ENCODE measurements around the gene YPEL3.

The YPEL3 gene

DNA sequence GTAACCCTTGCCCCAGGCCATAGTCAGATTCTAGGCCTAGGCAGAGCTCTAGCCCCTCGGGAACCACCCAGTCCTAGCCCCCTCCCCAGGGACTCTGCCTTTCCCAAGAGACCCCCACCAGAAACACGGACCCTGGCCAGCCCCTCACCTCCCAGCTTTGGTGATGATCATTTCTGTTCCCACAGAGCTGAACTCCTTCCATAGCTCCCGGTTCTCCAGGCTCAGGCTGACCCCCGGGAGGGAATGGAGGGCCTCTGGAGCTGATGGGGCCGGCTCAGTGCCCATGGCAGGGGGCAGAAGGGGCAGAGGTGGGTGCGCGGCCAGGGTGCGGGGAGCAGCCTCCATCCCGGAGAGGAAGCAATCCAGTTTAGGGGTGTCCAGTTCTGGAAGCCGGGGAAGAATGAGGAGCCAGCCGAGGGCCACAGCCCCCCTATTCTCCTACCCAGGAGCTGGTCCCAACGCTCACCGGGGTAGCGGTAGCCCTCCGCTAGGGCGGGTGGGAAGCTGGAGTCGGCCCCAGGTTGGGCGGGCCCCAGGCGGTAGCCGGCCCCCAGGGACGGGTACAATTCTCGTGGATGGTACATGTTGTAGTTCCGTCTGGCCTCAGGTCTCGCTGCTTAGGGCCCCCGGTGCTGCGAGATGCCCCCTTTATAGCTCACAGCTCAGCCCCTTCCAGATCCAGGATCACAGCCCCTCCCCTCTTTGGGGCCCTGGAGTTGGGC is 5.2 kb downstream of the YPEL3 start:
- DNase-seq (ENCODE audit: low spot score): no peak

- no peak for DNase-seq (ENCODE audit: low spot score)
Measured at GRCh38 chr16:30088832-30089624, 7.0 kb downstream of the YPEL3 start.

DNA sequence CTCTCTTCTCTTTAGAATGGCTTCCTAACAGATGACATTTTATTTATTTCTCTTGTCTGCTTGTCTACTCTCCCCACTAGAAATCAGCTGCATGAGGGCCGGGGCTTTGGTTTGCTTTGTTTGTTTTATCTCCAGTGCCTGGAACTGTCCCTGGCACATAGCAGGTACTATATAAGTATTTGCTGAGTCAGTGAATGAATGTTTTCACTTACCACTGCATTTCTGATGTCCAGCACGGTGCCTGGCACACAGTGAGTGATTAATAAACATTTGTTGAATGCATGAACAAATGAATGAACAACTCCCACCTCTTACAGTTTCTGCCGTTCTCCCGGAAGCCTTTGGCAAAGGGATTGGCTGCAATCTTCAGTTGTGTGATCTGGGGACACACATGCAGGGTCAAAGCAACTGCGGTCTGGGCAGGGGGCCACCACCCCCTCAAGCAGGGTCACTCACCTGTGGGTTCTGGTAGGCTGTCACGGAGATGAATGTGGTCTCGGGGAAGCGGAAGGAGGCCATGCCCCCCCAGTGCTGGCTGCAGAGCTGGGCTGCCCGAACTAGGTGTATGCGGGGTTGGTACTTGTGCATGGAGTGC is 7.7 kb downstream of the YPEL3 start:
- DNase-seq (ENCODE audit: low spot score): no peak

GRCh38 chr16:30087181-30087898 is 8.7 kb downstream of the YPEL3 start:
- no peak for DNase-seq (ENCODE audit: low spot score)

DNA sequence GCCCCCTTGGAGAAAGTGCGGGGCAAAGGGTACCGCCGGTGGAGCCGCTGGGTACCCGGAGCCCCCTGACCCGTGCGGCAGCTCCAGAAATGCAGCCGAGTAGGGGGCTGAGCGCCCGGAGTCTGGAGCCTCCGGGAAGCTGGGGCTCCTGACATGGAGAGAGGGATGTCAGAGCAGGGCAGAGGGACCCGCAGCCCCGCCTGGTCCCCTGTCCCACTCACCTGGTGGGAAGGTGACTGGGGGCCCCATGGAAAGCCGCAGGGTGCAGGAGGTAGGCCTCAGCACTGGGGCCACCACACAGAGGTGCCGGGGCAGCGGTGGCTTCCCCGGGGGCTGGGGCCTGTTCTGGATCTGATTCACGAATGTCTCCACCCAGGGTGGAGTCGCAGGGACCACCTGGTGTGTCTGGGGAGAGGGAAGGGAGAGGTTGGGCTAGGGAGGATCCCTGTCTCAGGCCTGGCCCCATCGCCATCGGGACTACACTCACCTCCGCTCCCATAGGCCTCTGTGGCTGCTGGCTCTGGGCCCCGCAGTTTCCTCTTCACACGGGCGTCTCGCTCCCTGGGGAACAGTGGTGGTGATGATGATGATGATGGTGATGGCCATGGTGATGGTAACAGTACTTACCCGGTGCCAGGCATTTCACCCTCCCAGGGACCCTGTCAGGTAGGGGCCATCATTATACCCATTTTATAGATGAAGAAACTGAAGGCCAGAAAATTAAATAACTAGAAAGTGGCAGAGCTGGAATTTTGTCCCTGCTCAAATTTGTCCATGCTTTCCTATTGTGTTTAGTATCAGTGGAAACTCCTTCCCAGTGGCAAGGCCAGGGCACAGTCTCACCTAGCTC is 9.5 kb downstream of the YPEL3 start:
- DNase-seq (ENCODE audit: low spot score): no peak

- DNase-seq (ENCODE audit: low spot score): no peak
Measured at GRCh38 chr16:30085820-30086219, 10.2 kb downstream of the YPEL3 start.

- no peak for DNase-seq (ENCODE audit: low spot score)
Measured at GRCh38 chr16:30085247-30085646, 10.8 kb downstream of the YPEL3 start.

GRCh38 chr16:30084816-30085159 is 11.2 kb downstream of the YPEL3 start:
- DNase-seq (ENCODE audit: low spot score): no peak

DNA sequence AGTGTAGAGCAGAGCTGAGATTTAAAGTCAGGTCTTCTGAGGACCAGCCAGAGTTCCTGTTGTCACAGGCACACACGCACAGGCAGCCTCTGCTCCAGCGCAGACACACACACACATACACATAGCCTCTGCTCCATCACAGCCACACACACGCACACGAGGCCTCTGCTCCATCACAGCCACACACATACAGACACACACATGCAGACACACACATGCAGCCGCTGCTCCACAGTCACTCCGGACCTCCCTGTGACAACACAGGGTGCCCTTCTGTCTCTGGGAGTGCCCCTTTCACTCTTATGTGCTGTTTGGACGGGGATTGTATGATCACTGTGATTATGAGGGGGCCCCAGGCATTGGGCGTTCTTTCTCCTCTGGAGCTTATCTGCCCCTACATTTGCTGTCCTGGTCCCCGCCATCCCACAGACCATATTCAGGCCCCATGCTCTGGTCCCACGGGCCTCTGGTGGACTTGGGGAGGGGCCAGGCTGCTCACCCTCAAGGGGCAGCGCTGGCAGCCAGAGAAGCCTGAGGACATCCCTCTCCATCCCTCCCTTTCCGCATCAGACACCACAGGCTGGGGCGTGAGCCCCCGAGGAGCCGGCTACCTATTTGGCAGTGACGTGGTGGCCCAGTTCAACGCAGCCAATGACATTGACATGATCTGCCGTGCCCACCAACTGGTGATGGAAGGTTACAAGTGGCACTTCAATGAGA is 11.8 kb downstream of the YPEL3 start:
- DNase-seq (ENCODE audit: low spot score): no peak

DNA sequence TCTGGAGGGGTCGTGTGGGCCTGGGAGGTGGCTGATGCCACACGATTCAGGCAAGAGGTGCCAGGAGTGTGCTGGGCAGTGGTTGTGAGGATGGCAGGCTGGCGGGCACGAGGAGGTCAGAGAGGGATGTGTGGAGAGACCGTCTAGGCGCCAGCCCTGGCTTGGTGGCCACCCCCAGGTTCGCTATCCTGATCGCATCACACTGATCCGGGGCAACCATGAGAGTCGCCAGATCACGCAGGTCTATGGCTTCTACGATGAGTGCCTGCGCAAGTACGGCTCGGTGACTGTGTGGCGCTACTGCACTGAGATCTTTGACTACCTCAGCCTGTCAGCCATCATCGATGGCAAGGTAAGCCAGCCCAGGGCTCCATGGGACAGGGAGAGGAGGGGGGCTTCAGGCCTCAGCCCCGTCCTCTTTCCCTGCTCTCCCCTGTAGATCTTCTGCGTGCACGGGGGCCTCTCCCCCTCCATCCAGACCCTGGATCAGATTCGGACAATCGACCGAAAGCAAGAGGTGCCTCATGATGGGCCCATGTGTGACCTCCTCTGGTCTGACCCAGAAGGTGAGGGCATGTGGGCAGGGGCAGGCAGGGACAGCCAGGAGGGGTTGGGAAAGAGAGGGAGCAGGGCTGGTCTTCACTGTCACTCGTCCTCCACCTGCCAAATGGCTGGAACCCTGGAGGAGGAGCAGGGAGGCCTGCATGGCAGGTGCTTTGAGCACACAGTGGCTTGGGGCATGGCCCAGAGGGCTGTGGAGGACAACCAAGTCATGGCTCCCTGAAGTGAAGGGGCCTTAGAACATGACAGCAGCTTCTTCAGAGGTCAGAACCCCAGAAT is 12.6 kb downstream of the YPEL3 start:
- DNase-seq (ENCODE audit: low spot score): no peak

DNA sequence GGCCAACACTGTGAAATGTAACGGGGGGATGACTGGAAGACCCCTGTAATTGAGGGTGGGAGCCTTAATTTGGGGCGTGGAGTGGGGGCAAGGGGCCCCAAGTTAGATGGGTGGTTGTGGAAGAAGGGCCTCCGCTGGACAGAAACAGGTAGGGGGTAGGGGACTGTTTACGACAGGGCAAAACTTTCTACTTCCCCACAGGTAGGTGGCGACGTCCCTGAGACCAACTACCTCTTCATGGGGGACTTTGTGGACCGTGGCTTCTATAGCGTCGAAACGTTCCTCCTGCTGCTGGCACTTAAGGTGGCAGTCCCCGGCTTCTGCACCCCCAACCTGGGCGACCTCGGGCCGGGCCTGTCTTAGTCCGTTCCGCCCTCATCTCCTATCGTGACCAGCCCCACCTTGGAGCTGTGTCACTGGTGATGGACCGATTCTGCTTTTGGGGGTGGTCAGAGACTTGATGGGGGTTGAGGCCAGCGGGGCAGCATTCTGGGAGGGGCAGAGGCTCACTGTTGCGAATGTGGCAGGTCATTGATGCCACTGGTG is 13.4 kb downstream of the YPEL3 start:
- no peak for DNase-seq (ENCODE audit: low spot score)

- no peak for DNase-seq (ENCODE audit: low spot score)
Measured at GRCh38 chr16:30079480-30079879, 16.5 kb downstream of the YPEL3 start.

GRCh38 chr16:30078744-30079143 is 17.3 kb downstream of the YPEL3 start:
- no peak for DNase-seq (ENCODE audit: low spot score)

GRCh38 chr16:30077656-30078055 is 18.4 kb downstream of the YPEL3 start:
- DNase-seq (ENCODE audit: low spot score): peak; percentile 62

GRCh38 chr16:30076276-30076791 is 19.7 kb downstream of the YPEL3 start:
- no peak for DNase-seq (ENCODE audit: low spot score)

DNA sequence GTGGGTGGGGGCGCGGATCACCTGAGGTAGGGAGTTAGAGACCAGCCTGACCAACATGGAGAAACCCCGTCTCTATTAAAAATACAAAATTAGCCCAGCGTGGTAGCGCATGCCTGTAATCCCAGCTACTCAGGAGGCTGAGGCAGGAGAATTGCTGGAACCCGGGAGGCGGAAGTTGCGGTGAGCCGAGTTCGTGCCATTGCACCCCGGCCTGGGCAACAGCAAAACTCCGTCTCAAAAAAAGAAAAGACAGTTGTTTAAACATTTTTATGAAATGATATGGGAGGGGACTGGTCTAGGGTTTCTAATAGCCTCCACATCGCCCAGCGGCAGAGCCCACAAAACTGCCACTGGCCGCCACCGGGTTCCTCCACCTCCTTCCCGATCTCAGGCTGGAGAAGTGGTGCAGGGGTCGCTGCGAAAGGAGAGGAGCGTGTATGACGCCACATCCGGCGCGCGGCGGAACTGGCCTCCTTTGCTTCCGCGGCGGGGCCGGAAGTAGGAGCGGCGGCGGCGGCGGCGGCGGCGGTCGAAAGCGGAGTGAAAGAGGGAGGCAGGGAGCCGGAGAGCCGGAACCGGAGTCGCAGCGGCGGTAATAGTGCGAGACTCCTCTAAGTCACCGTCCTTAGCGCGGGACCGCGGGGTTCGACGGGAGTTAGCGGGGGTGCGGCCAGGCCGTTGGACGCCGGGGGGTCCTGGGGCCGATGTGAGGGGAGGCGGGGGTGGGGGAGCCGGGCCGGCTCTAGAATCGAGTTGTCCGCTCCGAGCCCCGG is 20.3 kb downstream of the YPEL3 start, which contains the start of gene PPP4C:
Gene PPP4C, plus strand, starts transcription at position 492 of the 773 bp plus-strand sequence. CDS start 384 bp downstream, outside the sequence.
- peak; percentile 92 for DNase-seq (ENCODE audit: low spot score)

GRCh38 chr16:30070490-30070889 is 25.5 kb downstream of the YPEL3 start:
- DNase-seq (ENCODE audit: low spot score): no peak

DNA sequence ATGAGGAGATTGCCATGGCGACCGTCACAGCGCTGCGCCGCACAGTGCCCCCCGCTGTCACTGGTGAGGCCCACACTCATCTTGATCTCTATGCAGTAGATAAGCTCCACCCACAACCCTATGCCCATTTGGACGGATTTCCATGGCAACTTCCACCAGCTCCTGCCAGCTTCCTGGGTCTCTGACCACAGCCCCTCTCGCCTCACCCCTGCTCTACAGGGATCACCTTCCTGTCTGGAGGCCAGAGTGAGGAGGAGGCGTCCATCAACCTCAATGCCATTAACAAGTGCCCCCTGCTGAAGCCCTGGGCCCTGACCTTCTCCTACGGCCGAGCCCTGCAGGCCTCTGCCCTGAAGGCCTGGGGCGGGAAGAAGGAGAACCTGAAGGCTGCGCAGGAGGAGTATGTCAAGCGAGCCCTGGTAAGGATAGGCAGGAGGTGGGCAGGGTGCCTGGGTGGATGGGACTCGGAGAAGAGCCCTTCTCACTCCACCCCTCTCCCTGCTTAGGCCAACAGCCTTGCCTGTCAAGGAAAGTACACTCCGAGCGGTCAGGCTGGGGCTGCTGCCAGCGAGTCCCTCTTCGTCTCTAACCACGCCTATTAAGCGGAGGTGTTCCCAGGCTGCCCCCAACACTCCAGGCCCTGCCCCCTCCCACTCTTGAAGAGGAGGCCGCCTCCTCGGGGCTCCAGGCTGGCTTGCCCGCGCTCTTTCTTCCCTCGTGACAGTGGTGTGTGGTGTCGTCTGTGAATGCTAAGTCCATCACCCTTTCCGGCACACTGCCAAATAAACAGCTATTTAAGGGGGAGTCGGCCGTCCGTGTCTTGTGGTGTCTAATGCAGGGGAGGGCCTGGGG is 26.2 kb downstream of the YPEL3 start:
- DNase-seq (ENCODE audit: low spot score): no peak

Data from kidney tubule cell (primary cell).